ENCODE data around the gene BTBD8. TPM values are rescaled to one million over a fixed set of nuclear protein-coding genes. Genes with fewer than 3 reads are reported as not detected.

BTBD8 gene
- total and polyA plus RNA-seq, 12 donors = 3.5 to 14.1 (median 9.5) TPM

DNA sequence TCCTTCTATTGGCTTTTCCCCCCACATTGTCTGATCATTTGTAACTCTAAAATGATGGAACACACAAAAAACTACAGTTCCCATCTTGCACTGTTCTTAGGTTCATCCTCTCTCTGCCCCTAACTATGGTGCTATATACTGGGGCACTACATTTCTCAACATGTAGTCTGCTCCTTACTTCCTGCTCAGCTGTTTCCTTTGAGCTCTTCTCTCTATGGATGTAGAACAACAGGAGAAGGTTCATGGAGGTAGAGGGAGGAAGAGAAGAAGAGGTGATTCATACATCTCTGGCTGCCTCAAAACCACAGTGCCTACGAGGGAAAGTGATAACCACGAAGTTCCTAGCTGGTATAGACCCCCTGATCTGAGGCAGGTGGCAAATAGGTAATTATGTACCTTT, 130.6 kb downstream of the BTBD8 start:
- Histone ChIP-seq H3K4me1 (replicated peaks in 1 of 2) (no peaks in the 10 kb centered on the region), H3K36me3 (replicated peaks in 1 of 2) (no peaks in the 10 kb centered on the region), H3K27me3 (no peaks in the 10 kb centered on the region), H3K9me3 (replicated peaks in 1 of 3) (peaks cover 0 to 6% (median 0%) of the 10 kb centered on the region in 3 donors), H3K4me3 (no peak overlapping the region), H3K27ac (no peak overlapping the region)
- intact Hi-C loops (cut with DNase I) = no loop called here
- TF ChIP-seq CTCF (IDR thresholded peaks at IDR 0.05) (no peak), POLR2A (IDR thresholded peaks at IDR 0.05) (no peak)
- DNase-seq = no peak
- 45 to 70% (median 54%) methylated on average over 2 of the region's 2 CpGs for WGBS, 4 donors

- no peaks in the 10 kb centered on the region for H3K27me3 ChIP-seq
- H3K27ac ChIP-seq = no peak overlapping the region
- no peak for TF ChIP-seq POLR2A (IDR thresholded peaks at IDR 0.05)
- TF ChIP-seq CTCF (IDR thresholded peaks at IDR 0.05) = no peak
- no peaks in the 10 kb centered on the region for H3K36me3 ChIP-seq (replicated peaks in 1 of 2)
- no peaks in the 10 kb centered on the region for H3K4me1 ChIP-seq (replicated peaks in 1 of 2)
- peaks cover 0 to 5% (median 0%) of the 10 kb centered on the region in 3 donors for H3K9me3 ChIP-seq (replicated peaks in 1 of 3)
- no peak overlapping the region for H3K4me3 ChIP-seq
- intact Hi-C loops (cut with DNase I) = no loop called here
- 76 to 86% (median 77%) methylated on average over 2 of the region's 2 CpGs for WGBS, 4 donors
- no peak for DNase-seq
Measured at GRCh38 chr1:92211166-92211565, 131.0 kb downstream of the BTBD8 start.

DNA sequence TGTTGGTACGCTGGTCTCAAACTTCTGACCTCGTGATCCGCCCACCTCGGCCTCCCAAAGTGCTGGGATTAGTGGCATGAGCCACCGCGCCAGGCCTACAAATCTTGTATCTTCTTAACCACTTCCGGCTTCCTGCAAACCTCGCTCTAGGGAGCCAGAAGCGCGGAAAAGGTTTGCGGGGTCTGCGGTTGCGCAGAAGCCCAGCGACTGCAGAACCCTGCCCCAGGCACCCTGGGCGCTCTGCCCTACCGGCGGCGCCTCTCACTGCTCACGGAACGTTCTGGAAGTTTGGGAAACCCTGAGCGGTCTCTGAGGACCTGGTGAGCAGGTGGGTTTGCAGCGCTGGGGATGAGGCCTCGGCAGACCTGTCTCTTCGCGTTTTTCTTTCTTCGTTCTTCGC, 137.6 kb downstream of the BTBD8 start, which contains the start of gene C1orf146:
Gene C1orf146, plus strand, starts transcription at position 195 of the 400 bp plus-strand sequence. CDS start 13,506 bp downstream, outside the sequence.
- no peak for DNase-seq
- no peak within 1 kb of the TSS for H3K4me3 ChIP-seq

DNA sequence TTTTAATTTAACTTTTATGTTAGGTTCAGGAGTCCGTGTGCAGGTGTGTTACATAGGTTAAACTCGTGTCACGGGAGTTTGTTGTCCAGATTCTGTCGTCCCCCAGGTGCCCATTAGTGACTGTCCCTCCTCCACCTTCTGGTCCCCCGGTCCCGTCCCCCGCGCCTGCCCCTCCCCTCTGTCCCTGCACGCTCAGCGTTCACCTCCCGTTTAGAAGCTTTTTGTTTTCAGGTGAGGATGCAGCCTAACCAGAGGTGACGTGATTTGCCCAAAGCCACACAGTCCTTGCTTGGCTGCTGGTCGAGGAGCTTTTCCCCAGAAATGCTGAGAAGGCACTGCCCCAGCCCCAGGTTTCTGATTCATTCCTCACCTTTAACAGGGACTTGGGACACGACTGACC, 138.4 kb downstream of the BTBD8 start:
- 80 to 87% (median 85%) methylated on average over 14 of the region's 14 CpGs for WGBS, 4 donors
- no peak overlapping the region for H3K4me3 ChIP-seq
- no peak for DNase-seq
- TF ChIP-seq CTCF (IDR thresholded peaks at IDR 0.05) (no peak), POLR2A (IDR thresholded peaks at IDR 0.05) (no peak)
- H3K4me1 ChIP-seq (replicated peaks in 1 of 2) = no peaks in the 10 kb centered on the region
- no peaks in the 10 kb centered on the region for H3K9me3 ChIP-seq (replicated peaks in 1 of 3)
- H3K36me3 ChIP-seq (replicated peaks in 1 of 2) = no peaks in the 10 kb centered on the region
- H3K27ac ChIP-seq = no peak overlapping the region
- no peaks in the 10 kb centered on the region for H3K27me3 ChIP-seq
- intact Hi-C loops (cut with DNase I) = no loop called here

More for the DNA sequence above, 137.6 kb downstream of the BTBD8 start, which contains the start of gene C1orf146:
- TF ChIP-seq CTCF (IDR thresholded peaks at IDR 0.05) (no peak), POLR2A (IDR thresholded peaks at IDR 0.05) (no peak)
- H3K36me3 ChIP-seq (replicated peaks in 1 of 2) = no peaks in the 10 kb centered on the region
- WGBS, 4 donors = 92 to 96% (median 94%) methylated on average over 18 to 27 of the region's 27 CpGs
- H3K9me3 ChIP-seq (replicated peaks in 1 of 3) = no peaks in the 10 kb centered on the region
- no peaks in the 10 kb centered on the region for H3K27me3 ChIP-seq
- intact Hi-C loops (cut with DNase I) = no loop called here
- H3K4me1 ChIP-seq (replicated peaks in 1 of 2) = no peaks in the 10 kb centered on the region
- H3K27ac ChIP-seq = no peak within 1 kb of the TSS
